GM12801 (cell line): ENCODE data around the gene WWOX.

Source experiments
- TF ChIP-seq, protein P1 (sequence below): IDR thresholded peaks from one replicate; pipeline ENCODE4 v1.5.1; 2011; ENCODE audit warnings: control low read depth; ENCODE audit not compliant: insufficient read length; ENCODE audit errors: extremely low read depth

Gene WWOX

DNA sequence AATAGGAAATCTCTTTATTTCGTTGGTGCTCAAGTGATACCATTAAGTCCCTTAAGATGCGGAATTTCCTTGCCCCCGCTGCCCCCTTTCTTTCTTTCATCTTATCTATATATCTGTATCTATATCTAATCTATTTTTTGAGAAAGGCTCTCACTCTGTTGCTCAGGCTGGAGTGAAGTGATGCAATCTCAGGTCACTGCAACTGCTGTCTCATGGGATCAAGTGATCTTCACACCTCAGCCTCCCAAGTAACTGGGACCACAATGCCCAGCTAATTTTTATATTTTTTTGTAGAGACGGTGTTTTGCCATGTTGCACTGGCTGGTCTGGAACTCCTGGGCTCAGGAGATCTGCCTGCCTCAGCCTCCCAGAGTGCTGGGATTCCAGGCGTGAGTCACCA is 693.5 kb downstream of the WWOX start:
- TF ChIP-seq, protein P1, sequence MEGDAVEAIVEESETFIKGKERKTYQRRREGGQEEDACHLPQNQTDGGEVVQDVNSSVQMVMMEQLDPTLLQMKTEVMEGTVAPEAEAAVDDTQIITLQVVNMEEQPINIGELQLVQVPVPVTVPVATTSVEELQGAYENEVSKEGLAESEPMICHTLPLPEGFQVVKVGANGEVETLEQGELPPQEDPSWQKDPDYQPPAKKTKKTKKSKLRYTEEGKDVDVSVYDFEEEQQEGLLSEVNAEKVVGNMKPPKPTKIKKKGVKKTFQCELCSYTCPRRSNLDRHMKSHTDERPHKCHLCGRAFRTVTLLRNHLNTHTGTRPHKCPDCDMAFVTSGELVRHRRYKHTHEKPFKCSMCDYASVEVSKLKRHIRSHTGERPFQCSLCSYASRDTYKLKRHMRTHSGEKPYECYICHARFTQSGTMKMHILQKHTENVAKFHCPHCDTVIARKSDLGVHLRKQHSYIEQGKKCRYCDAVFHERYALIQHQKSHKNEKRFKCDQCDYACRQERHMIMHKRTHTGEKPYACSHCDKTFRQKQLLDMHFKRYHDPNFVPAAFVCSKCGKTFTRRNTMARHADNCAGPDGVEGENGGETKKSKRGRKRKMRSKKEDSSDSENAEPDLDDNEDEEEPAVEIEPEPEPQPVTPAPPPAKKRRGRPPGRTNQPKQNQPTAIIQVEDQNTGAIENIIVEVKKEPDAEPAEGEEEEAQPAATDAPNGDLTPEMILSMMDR = no peak

DNA sequence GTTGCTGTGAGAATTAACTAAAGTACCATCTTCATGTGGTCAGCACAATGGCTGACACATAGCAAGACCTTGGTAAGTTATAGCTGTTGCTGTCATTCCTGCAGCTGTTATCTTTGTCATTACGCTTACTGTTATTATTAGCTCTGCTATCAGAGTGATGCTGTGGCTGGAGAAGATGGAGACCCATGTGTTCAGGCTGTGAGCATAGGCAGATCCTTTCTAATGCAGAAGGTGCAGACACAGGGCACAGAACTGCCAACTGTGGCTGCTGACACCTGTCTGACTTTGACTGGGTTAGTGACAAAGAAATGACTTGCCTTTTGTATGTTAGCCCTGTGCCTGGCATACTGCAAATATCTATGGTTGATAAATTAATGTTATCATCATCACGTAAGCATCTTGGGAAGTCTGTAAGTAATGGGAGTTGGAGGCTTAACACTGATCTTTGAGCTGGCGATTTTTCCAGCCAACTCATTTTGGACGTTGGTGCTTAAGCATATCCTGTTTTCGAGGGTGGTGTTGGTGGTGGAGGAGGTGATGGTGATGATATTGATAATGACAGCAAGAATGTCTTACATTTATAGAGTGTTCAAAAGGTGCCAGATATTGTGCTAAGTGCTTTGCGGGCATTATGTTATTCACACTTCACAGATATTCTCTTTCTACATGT is 695.3 kb downstream of the WWOX start:
- TF ChIP-seq, protein P1 = no peak

DNA sequence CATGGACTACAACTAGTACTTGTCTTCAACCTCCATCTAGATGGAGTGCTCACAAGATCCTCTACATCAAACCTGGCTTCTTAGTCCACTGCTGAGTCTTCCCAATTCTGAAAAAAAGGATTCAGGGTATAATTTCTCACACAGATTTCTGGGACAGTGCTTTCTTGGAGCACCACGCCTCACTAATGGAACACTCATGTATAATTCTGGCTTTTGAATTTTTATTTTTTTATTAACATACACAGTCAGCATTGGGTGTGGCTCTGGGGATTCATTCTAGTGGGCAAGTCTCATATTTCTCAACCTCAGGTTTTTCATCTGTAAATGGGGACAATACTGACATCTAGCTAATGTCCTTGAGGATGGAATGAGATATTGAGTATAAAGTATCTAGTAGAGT is 696.0 kb downstream of the WWOX start:
- TF ChIP-seq, protein P1 = no peak

DNA sequence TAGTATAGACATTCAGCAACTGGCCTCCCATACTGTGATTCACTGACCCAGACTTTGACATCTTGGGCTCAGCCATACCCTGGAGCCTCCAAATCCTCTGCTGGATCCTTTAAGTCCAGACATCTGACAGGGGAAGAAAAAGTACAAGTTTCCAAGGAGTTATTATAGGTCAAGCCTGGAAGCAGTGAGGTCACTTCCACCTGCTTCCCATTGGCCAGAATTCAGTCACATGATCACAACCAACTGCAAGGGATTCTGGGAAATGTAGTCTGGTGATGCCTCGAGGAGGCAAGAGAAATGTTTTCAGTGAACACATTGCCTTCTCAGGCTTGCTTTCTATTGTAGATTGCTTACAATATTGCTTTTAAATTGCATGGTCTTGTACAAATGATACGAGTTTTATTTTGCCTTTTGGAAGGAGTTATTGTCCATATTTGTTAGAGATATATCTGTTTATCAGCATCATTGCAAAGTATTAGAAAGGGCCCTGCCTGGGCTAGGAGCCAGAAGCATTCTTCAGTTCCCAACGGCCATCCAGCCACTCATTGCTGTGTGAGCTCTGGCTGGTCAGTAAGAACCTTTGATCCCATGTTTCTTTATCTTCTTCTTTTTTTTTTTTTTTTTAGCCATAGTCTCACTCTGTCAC is 696.9 kb downstream of the WWOX start:
- TF ChIP-seq, protein P1 = no peak

DNA sequence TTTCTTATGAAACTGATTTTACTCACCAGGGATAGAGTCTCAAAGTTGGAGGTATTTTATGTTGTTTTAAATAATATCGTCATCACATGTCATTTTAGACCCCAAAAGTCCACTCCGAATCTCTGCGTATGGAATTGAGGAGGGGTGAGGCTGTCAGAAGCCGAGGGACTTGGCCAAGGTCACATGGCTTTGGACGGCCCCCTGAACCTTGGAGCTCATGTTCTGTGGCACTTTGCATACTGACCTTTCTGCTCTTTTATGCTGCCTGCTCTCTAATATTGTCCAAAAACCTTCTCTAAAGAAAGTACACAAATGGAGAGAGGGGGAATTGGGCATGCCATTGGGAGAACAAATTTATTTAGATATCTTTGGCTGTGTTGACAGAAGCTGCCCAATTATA is 700.0 kb downstream of the WWOX start:
- TF ChIP-seq, protein P1 = no peak

DNA sequence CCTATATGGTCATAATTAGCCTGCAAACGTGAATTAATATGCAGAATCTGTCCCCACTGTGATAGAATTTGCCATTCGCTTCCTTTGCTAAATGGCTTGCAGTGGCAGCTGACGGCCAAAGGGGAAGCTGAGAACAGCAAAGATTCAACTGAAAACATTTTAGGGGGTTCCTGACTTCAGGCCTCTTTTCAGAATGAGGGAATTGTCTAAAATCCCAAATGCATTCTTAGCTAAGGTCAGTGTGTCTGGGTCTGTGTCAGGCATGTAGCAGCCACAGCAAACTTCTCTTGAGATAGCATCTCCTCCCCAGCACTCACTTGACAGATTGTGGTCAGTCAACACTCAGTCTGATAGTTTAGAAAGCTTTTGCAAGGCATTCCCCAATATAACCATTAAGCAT is 701.1 kb downstream of the WWOX start:
- TF ChIP-seq, protein P1 = no peak

DNA sequence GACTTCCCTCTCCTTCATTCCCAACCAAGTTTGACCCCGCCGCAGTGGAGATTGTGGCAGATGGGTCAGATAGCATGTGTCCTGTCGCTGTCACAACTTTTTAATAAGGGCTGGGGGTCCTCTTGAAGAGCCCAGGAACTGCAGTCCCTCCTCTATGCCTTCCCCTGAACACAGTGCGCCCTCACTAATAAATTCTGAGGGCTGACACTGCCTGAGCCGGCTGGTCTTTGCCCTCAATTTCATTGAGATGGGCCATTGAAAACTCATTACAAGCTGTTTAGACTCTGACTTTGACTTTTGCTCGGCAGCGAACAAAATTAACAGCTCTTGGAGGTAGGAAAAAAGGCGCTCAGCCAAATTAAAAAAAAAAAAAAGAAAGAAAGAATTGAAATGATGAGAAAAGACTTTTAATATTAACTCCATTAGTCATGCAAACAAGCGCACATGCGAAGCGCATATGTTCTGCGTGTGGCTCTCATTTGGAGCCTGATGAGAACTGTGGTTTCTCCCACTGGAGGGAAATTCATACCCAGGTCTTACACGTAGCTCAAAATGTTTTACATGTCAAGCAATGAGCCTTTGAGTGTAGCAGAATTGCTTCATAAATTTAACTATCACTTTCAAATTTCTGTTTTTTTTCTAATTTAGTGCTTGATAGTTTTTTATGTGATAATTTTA is 704.7 kb downstream of the WWOX start:
- TF ChIP-seq, protein P1 = no peak
